Left colon (tissue), 2 donors: ENCODE data around the gene IMPA2. TPM values are rescaled to one million over a fixed set of nuclear protein-coding genes. Genes with fewer than 3 reads are reported as not detected.

Source experiments
- ATAC-seq: fragments of 200-7000 bp; cut with Tn5 transposase; one replicate; pipeline ENCODE4 v1.9.1; 2020; ENCODE audit warnings: mild to moderate bottlenecking, moderate library complexity
- DNase-seq, 2 donors: peaks; one replicate each; pipeline ENCODE4 v3.0.0-alpha.2; 2020
- intact Hi-C, 2 donors: fragments of 100-400 bp; cut with DNase I in 1 of 2; cut with micrococcal nuclease in 1 of 2; formaldehyde crosslinking; loops; one replicate each; pipeline versions ENCODE4 v1.11.2 to v1.14.0; 2022; cut with DNase I, micrococcal nuclease
- total RNA-seq, 2 donors: library from RNA; stranded (reverse); fragmentation: NEBNext Ultra II Directional; extraction: Animal tissue kit (Norgen Biotek cat#: 25700); gene quantifications; one replicate each; pipeline ENCODE4 v1.2.1, GENCODE V29; 2021
- donor health status: DM: no; HTN: no; CAD: no.
- donor health status: DM: yes; HTN: yes; CAD: no.

The IMPA2 gene
- total RNA-seq, 2 donors from 2014 or later, result 114 to 135 TPM

GRCh38 chr18:12014521-12015415, 33.5 kb downstream of the IMPA2 start:
- intact Hi-C loops, result no loop called here
- peak; percentile 49 for ATAC-seq
- DNase-seq, result peak in 1 of 2 donors; percentile 33

DNA sequence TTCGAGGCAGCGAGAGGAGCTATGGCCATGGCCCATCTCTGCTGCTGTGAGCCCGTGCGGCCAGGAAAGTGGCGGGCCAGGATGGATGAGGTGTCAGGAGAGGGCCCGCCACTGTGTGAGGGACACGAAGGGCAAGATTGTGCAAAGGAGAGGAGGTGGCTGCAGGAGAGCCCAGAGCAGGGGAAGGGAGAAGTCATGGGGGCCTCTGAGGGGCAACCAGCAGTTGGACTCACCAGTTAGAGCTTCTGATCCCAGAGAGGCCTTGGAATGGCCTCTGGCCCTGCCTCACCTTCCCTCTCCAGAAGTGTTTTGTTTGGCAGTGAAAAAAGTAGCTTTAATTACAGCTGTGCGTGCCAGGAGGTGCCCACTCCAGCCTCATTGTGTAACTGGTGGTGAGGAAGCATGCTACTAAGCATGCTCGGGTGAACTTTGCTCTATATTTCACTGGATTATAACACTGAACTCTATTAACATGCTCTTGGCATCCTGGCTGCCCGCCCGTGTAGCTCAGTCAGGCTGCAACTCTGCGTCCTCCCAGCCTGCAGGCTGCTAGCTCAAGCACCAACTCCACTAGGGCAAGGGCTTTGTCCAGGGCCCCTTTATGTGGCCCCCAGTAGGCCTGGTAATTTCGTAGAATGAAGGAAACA, 34.2 kb downstream of the IMPA2 start:
- peak; percentile 85 to 88 for DNase-seq
- intact Hi-C loops, result no loop called here
- peak; percentile 83 for ATAC-seq

GRCh38 chr18:12017081-12017480, 35.8 kb downstream of the IMPA2 start:
- ATAC-seq (no peak), DNase-seq (no peak)
- intact Hi-C loops, result no loop called here

DNA sequence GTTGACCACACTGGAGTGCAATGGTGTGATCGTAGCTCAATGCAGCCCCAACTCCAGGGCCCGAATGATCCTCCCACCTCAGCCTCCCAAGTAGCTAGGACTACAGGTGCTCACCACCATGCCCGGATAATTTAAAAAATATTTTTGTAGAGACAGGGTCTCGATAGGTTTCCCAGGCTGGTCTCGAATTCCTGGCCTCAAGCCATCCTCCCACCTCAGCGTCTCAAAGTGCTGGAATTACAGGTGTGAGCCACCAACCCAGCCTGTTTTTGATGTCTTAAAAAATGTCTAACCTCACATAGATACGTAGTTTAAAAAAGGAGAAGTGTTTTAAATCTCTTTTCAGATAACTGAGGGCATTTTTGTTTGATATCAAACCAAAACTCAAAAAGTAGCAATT, 37.6 kb downstream of the IMPA2 start:
- intact Hi-C loops, result no loop called here
- DNase-seq, result no peak

DNA sequence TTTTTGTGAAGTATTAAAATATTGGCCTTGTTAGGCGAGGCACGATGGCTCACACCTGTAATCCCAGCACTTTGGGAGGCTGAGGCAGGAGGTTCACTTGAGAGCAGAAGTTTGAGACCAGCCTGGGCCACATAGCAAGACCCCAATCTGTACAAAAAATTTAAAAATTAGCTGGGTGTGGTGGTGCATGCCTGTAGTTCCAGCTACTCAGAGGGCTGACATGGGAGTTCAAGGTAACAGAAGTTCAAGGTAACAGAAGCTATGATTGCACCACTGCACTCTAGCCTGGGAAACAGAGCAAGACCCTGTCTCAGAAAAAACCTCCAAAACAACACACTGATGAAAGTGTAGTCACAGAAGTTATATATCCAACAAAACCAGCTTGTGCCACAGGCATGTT, 39.8 kb downstream of the IMPA2 start:
- no peak for ATAC-seq
- intact Hi-C loops, result no loop called here
- DNase-seq, result no peak

More for the DNA sequence above, 37.6 kb downstream of the IMPA2 start:
- ATAC-seq, result no peak

GRCh38 chr18:12021596-12021995, 40.3 kb downstream of the IMPA2 start:
- DNase-seq, result no peak
- peak; percentile 32 for ATAC-seq
- intact Hi-C loops, result no loop called here

DNA sequence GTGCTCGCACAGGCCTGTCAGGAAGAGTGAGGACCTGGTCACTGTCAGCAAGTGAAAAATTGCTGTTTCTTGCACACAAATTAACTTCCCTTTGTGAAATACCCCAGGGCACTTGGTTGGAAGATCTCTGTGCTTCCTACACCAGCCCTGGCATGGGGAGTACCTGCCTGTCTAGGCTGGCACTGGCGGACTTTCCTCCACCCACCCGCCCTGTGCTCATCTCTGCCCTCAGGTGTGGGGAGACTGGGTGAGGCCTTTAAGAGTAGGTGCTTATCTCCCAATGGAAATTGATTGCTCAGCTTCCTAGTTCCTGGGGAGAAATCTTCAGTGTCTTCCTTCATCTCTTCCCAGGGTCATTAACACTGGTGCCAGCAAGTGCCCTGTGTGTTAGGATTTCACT, 42.1 kb downstream of the IMPA2 start:
- ATAC-seq (peak; percentile 82), DNase-seq (no peak)
- intact Hi-C loops, result no loop called here

DNA sequence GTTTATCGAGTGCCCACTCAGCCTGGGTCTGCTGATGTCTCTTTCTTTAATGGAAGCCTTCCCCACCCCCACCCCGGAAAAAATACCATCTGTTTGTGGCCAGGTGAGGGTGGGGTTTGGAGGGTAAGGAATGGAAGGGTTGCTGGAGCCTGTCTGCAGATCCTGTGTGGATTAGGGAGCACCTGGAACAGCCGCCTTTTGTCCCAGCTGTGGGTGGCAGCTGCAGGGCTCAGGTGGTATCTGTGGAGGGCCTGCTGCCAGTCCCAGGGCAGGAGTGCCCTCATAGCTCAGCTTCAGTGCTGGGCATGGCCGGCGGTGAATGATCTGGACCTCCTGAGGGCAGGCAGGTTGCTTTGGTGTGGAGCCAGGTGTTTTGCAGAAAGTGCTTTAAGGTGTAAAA, 45.3 kb downstream of the IMPA2 start:
- DNase-seq, result no peak
- ATAC-seq, result no peak
- intact Hi-C loops, result no loop called here

- no peak for DNase-seq
- intact Hi-C loops, result no loop called here
- ATAC-seq, result peak; percentile 42
These were observed 45.7 kb downstream of the IMPA2 start for GRCh38 chr18:12027046-12027445.

DNA sequence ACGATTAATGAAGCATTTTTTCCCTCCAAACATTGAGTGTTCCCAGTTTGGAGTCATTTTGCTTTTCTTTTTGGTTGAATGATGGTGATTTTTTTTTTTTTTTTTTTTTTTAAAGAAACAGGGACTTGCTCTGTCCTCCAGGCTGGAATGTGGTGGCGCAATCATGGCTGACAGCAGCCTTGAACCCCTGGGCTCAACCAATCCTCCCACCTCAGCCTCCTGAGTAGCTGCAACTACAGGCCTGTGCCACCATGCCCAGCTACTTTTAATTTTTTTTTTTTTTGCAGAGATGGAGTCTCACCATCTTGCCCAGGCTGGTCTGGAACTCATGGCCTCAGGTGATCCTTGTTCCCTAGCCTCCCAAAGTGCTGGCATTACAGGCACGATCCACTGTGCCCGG, 46.2 kb downstream of the IMPA2 start:
- intact Hi-C loops, result no loop called here
- ATAC-seq, result no peak
- DNase-seq, result no peak

- ATAC-seq (no peak), DNase-seq (no peak)
These were observed 46.8 kb downstream of the IMPA2 start for GRCh38 chr18:12028040-12028628.

DNA sequence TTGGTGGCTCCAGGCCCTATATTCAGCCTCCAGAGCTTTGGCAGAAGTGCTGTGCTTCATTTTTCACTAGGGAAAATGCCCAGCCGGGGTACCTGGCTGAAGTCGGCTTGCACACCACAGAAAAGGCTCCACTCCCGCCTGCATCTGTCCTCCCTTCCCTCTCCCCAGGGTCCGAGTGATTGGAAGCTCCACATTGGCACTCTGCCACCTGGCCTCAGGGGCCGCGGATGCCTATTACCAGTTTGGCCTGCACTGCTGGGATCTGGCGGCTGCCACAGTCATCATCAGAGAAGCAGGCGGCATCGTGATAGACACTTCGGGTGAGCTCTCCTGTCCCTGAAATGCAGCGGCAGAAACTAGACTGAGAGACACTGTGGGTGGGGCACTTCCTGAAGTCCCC, 47.4 kb downstream of the IMPA2 start:
- intact Hi-C loops, result no loop called here
- no peak for DNase-seq
- ATAC-seq, result no peak

More at GRCh38 chr18:12028040-12028628, 46.8 kb downstream of the IMPA2 start:
- intact Hi-C loops, result no loop called here

DNA sequence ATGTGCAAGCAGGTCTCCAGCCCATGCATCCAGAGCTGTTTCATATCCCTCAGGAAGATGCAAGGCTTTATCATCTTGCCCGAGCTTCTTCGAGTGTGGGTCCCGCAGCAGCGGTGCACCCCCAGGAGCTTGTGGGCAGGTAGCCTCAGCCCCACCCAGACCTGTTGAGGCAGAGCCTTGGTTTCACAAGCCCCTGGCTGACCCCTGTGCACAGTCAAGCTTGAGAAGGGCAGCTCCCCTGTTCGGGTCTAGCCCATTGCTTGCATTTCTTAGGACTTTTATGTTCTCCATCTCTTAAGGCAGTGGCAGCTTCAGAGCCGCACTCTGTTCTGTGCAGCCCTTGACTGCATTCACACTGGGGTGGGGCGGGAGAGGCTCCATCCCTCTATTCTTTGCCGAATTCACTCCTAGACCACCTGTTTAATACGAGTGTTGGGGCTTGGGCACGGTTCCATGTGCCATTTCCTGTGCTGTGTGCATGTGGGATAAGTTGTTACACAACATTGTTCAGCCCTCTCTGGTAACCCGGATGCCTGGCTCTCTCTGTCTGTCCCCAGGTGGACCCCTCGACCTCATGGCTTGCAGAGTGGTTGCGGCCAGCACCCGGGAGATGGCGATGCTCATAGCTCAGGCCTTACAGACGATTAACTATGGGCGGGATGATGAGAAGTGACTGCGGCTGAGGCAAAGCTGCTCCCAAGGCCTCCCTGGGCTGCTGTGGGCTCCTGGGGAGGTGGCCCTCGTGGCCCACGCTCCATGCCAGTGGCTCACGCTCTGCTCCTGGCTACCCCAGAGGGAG, 48.7 kb downstream of the IMPA2 start:
- DNase-seq (no peak), ATAC-seq (no peak)
- intact Hi-C loops, result no loop called here

DNA sequence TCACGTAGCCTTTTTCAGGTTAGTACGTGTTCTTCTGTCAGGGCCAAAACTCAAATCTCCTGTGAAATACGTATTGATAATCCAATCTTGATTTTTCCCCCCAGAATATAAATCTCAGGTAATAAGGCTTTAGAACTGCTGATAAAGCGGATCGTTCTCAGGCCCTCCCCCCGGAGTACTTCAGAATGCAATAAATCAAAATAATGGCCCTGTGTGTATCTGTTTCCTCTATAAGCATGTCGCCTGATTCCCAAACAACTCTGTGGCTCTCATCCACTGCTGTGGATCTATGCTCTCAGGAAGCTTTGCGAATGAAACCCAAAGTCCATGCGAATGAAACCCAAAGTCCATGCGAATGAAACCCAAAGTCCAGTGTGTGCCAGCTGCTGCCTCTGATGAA, 49.4 kb downstream of the IMPA2 start:
- DNase-seq (no peak), ATAC-seq (no peak)
- intact Hi-C loops, result no loop called here

- intact Hi-C loops, result no loop called here
- DNase-seq, result no peak
These were observed 49.9 kb downstream of the IMPA2 start for GRCh38 chr18:12031181-12031580.

GRCh38 chr18:12031846-12032245, 50.5 kb downstream of the IMPA2 start:
- ATAC-seq (no peak), DNase-seq (no peak)
- intact Hi-C loops, result no loop called here

More at GRCh38 chr18:12031181-12031580, 49.9 kb downstream of the IMPA2 start:
- ATAC-seq, result no peak

GRCh38 chr18:12032786-12033642, 51.7 kb downstream of the IMPA2 start:
- DNase-seq, result no peak
- intact Hi-C loops, result no loop called here
- ATAC-seq, result no peak

DNA sequence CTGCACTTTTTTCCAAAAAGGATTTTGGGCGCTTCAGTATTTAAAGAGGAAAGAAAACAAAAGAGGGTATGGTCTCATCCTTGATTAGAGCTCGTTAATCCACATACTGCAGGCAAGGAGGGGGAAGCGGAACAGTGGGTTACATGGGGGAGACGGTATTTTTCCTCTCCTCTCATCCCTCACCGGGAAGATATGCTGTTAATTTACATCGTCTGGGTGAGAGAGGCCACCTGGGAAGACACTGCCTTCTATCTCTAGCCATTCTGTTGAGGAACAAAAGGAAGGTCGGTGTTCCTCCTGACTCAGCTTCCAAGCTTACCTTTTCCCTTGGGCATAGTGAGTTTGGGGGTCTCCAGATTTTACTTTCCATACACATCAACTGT, 52.3 kb downstream of the IMPA2 start:
- no peak for ATAC-seq
- no peak for DNase-seq
- intact Hi-C loops, result no loop called here
